ENCODE results near the gene ZFAND2B. TPM values are rescaled to one million over a fixed set of nuclear protein-coding genes. Genes with fewer than 3 reads are reported as not detected.

Gene ZFAND2B
- total RNA-seq, 2 experiments from 2014 or later = 22.8 to 27.2 TPM

- Mint-ChIP-seq H3K27me3 (no peaks in the 10 kb centered on the region), H3K27ac (peak within 1 kb of the TSS; percentile 82), H3K9me3 (no peaks in the 10 kb centered on the region), H3K36me3 (peaks cover 28% of the 10 kb centered on the region), H3K4me1 (peaks cover 21% of the 10 kb centered on the region), H3K4me3 (peak within 1 kb of the TSS; percentile 87)
- peak; percentile 90 for DNase-seq
Observed at GRCh38 chr2:219218732-219219701, 12.4 kb downstream of the ZFAND2B start, which contains the start of gene ABCB6. ABCB6 (minus strand) TSS chr2:219218958; CDS start chr2:219218673, 285 bp downstream.

GRCh38 chr2:219219784-219220532, 13.4 kb downstream of the ZFAND2B start:
- Mint-ChIP-seq H3K9me3 (no peaks in the 10 kb centered on the region), H3K36me3 (peaks cover 25% of the 10 kb centered on the region), H3K4me1 (peaks cover 21% of the 10 kb centered on the region), H3K4me3 (no peak overlapping the region), H3K27ac (peak overlapping the region; percentile 19), H3K27me3 (no peaks in the 10 kb centered on the region)
- no peak for DNase-seq

GRCh38 chr2:219220652-219221402, 14.2 kb downstream of the ZFAND2B start:
- no peaks in the 10 kb centered on the region for H3K27me3 Mint-ChIP-seq
- H3K4me3 Mint-ChIP-seq = no peak overlapping the region
- peaks cover 21% of the 10 kb centered on the region for H3K4me1 Mint-ChIP-seq
- peaks cover 27% of the 10 kb centered on the region for H3K36me3 Mint-ChIP-seq
- no peaks in the 10 kb centered on the region for H3K9me3 Mint-ChIP-seq
- no peak overlapping the region for H3K27ac Mint-ChIP-seq
- no peak for DNase-seq

- no peaks in the 10 kb centered on the region for H3K27me3 Mint-ChIP-seq
- peaks cover 17% of the 10 kb centered on the region for H3K4me1 Mint-ChIP-seq
- no peak for DNase-seq
- no peak overlapping the region for H3K27ac Mint-ChIP-seq
- peaks cover 23% of the 10 kb centered on the region for H3K36me3 Mint-ChIP-seq
- H3K4me3 Mint-ChIP-seq = no peak overlapping the region
- H3K9me3 Mint-ChIP-seq = no peaks in the 10 kb centered on the region
Observed at GRCh38 chr2:219221957-219222518, 15.5 kb downstream of the ZFAND2B start.

- H3K27me3 Mint-ChIP-seq = no peaks in the 10 kb centered on the region
- peaks cover 35% of the 10 kb centered on the region for H3K36me3 Mint-ChIP-seq
- no peak overlapping the region for H3K27ac Mint-ChIP-seq
- H3K4me1 Mint-ChIP-seq = peaks cover 20% of the 10 kb centered on the region
- H3K4me3 Mint-ChIP-seq = no peak overlapping the region
- no peaks in the 10 kb centered on the region for H3K9me3 Mint-ChIP-seq
- no peak for DNase-seq
Observed at GRCh38 chr2:219223831-219224610, 17.4 kb downstream of the ZFAND2B start.

GRCh38 chr2:219225350-219225749, 18.8 kb downstream of the ZFAND2B start:
- Mint-ChIP-seq H3K9me3 (no peaks in the 10 kb centered on the region), H3K36me3 (peaks cover 32% of the 10 kb centered on the region), H3K27ac (no peak overlapping the region), H3K27me3 (no peaks in the 10 kb centered on the region), H3K4me1 (peaks cover 16% of the 10 kb centered on the region), H3K4me3 (no peak overlapping the region)
- no peak for DNase-seq

DNA sequence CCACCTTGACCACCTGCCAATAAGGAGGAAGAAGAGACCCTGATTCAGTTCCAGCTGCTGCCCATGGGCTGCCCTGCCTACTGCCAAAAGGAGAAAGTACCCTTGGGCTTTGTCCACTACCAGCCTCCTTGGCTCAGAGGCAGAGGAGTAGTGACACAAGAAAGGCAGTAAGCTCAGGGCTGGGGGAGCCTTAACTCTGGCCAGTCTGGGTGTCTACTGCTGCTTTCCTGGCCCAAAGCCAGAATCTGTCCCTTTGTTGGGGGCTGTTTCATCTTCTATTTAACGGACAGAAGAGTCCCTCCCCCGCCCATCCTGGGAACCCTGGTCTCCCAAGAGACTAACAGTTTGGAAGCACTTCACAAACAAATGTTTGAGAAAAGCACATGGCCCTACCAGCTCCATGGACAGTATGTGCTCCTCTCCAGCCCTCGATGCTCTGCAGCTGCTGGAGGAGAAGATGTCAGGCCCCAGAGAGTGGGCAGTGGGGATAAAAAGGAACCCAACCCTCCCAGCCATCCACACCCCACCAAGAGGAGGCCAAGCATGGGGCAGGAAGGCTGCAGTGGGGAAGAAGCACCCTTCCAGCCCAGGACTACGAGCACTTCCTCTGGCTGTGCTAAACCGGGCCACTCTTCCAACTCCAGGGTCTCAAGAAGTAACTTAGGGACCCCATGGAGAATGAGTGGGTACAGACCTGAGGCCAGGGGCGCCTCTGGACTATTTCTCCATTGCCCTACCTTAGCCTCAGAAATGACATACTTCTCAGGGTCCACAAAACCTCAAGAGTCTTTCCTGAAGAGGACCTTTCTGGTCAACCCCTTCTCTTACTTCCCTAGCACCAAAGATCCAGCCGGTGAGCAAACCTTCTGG, 21.7 kb downstream of the ZFAND2B start:
- Mint-ChIP-seq H3K27ac (peak overlapping the region; percentile 78), H3K9me3 (no peaks in the 10 kb centered on the region), H3K36me3 (peaks cover 51% of the 10 kb centered on the region), H3K27me3 (no peaks in the 10 kb centered on the region), H3K4me1 (peaks cover 30% of the 10 kb centered on the region), H3K4me3 (peak overlapping the region; percentile 98)
- no peak for DNase-seq

GRCh38 chr2:219228911-219229304, 22.3 kb downstream of the ZFAND2B start:
- Mint-ChIP-seq H3K4me3 (peak overlapping the region; percentile 98), H3K36me3 (peaks cover 54% of the 10 kb centered on the region), H3K27ac (peak overlapping the region; percentile 78), H3K9me3 (no peaks in the 10 kb centered on the region), H3K27me3 (no peaks in the 10 kb centered on the region), H3K4me1 (peaks cover 35% of the 10 kb centered on the region)
- DNase-seq = no peak

- peak; percentile 99 for DNase-seq
- Mint-ChIP-seq H3K27ac (peak within 1 kb of the TSS; percentile 100), H3K4me1 (peaks cover 36% of the 10 kb centered on the region), H3K27me3 (no peaks in the 10 kb centered on the region), H3K36me3 (peaks cover 58% of the 10 kb centered on the region), H3K9me3 (no peaks in the 10 kb centered on the region), H3K4me3 (peak within 1 kb of the TSS; percentile 98)
Observed at GRCh38 chr2:219229305-219230058, 22.9 kb downstream of the ZFAND2B start, which contains the start of the genes ANKZF1 and ATG9A. ANKZF1 (plus strand) TSS chr2:219229806; CDS start chr2:219230258, 452 bp downstream. ATG9A (minus strand) TSS chr2:219229636; CDS start chr2:219228024, 1,612 bp downstream.

- H3K27ac Mint-ChIP-seq = peak overlapping the region; percentile 100
- peak; percentile 59 for DNase-seq
- peak overlapping the region; percentile 98 for H3K4me3 Mint-ChIP-seq
- H3K27me3 Mint-ChIP-seq = no peaks in the 10 kb centered on the region
- H3K9me3 Mint-ChIP-seq = no peaks in the 10 kb centered on the region
- peaks cover 36% of the 10 kb centered on the region for H3K4me1 Mint-ChIP-seq
- H3K36me3 Mint-ChIP-seq = peaks cover 59% of the 10 kb centered on the region
Observed at GRCh38 chr2:219230059-219230540, 23.5 kb downstream of the ZFAND2B start.

DNA sequence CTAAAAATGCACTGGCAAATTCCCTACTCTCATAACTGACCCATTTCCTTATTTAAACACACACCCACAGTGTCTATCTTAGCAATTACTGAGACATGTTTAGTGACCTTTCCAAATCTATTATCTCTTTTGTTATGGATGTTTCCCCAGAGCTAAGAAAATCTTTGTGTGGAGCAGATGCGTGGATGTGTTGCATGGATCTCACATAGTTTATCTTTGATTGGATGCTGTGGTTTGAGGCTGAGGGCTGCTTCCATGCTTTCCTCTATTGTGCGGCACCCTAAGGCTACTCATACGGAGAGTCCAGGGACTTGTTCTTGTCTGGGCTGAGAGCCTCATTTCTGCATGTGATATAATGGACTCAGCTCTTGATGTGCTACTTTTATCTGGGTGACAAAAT, 27.7 kb downstream of the ZFAND2B start:
- no peak for DNase-seq
- H3K4me3 Mint-ChIP-seq = no peak overlapping the region
- H3K4me1 Mint-ChIP-seq = peaks cover 20% of the 10 kb centered on the region
- H3K27ac Mint-ChIP-seq = no peak overlapping the region
- no peaks in the 10 kb centered on the region for H3K9me3 Mint-ChIP-seq
- no peaks in the 10 kb centered on the region for H3K27me3 Mint-ChIP-seq
- H3K36me3 Mint-ChIP-seq = peaks cover 53% of the 10 kb centered on the region

- DNase-seq = no peak
- Mint-ChIP-seq H3K9me3 (no peaks in the 10 kb centered on the region), H3K4me3 (peak overlapping the region; percentile 72), H3K4me1 (peaks cover 38% of the 10 kb centered on the region), H3K27ac (peak overlapping the region; percentile 22), H3K36me3 (peaks cover 18% of the 10 kb centered on the region), H3K27me3 (no peaks in the 10 kb centered on the region)
Observed at GRCh38 chr2:219243291-219243761, 36.7 kb downstream of the ZFAND2B start.

Data from activated naive CD8-positive, alpha-beta T cell treated with anti-CD3 and anti-CD28 coated beads for 36 hours (primary cell).